ENCODE data around the gene LAG3. TPM values are rescaled to one million over a fixed set of nuclear protein-coding genes. Genes with fewer than 3 reads are reported as not detected.

The LAG3 gene
- total RNA-seq, 1 experiment from 2014 or later = not detected

DNA sequence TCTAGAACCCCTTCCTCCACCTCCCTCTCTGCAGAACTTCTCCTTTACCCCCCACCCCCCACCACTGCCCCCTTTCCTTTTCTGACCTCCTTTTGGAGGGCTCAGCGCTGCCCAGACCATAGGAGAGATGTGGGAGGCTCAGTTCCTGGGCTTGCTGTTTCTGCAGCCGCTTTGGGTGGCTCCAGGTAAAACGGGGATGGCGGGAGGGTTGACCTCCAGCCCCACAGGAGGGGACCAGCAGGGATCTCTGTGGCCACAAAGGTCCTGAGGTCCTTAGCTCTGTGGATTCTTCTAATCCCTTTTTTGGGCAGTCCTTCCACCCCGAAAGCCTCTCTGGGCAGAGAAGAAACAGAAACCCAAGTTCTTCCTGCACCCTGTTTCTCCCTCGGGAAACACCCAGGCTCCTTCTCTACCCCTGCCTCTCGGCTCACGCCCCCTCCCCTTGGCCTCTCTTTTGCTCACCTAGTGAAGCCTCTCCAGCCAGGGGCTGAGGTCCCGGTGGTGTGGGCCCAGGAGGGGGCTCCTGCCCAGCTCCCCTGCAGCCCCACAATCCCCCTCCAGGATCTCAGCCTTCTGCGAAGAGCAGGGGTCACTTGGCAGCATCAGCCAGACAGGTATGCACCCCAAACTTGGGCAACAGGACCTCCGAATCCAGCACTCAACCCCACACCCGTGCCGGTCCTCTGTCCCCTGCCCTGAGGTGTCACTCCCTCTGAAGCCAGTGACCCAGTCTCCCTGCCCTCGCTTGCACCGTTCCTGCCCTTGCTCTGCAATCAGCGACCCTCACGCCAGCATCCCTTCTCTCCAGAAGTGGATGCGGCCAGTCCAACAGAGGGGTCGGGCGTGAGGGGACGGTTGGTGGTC is 638 bp downstream of the LAG3 start:
- DNase-seq (ENCODE audit: low read depth) = no peak

DNA sequence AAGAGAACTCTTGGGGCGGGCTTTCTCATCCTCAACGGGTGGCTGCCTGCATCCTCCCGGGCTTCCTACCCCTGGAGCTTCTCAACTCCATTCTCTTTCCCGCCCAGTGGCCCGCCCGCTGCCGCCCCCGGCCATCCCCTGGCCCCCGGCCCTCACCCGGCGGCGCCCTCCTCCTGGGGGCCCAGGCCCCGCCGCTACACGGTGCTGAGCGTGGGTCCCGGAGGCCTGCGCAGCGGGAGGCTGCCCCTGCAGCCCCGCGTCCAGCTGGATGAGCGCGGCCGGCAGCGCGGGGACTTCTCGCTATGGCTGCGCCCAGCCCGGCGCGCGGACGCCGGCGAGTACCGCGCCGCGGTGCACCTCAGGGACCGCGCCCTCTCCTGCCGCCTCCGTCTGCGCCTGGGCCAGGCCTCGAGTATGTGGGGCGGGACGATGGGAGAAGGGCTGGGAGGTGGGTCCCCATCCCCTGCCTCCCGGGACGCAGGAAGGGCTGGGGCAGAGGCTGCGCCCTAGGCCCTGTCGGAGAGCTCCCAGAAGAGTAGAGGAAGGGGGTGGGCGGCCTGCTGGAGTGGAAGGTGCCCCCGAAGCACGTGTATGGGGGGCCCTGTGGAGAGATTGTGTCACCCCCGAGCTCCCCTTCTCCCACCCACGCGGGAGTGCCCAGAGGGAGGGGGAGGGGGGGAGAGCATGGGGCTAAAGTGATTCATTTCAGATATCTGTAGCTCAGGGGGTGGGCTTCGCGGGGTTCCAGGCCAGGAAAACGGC is 1.5 kb downstream of the LAG3 start:
- DNase-seq (ENCODE audit: low read depth) = no peak

DNA sequence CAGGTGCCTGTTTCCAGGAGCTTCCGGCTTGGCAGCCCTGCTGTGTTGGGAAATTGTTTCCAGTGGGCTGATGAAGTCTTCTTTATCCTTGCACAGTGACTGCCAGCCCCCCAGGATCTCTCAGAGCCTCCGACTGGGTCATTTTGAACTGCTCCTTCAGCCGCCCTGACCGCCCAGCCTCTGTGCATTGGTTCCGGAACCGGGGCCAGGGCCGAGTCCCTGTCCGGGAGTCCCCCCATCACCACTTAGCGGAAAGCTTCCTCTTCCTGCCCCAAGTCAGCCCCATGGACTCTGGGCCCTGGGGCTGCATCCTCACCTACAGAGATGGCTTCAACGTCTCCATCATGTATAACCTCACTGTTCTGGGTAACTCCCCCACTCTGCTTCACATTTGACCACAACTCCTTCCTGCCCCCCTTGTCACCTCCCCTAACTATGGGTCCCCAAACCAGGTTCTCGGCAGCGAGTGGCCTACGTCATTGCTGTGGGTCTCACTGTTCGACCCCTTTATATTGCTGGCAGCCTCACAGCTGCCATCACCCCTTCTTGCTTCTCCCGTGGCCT is 2.3 kb downstream of the LAG3 start:
- no peak for DNase-seq (ENCODE audit: low read depth)

DNA sequence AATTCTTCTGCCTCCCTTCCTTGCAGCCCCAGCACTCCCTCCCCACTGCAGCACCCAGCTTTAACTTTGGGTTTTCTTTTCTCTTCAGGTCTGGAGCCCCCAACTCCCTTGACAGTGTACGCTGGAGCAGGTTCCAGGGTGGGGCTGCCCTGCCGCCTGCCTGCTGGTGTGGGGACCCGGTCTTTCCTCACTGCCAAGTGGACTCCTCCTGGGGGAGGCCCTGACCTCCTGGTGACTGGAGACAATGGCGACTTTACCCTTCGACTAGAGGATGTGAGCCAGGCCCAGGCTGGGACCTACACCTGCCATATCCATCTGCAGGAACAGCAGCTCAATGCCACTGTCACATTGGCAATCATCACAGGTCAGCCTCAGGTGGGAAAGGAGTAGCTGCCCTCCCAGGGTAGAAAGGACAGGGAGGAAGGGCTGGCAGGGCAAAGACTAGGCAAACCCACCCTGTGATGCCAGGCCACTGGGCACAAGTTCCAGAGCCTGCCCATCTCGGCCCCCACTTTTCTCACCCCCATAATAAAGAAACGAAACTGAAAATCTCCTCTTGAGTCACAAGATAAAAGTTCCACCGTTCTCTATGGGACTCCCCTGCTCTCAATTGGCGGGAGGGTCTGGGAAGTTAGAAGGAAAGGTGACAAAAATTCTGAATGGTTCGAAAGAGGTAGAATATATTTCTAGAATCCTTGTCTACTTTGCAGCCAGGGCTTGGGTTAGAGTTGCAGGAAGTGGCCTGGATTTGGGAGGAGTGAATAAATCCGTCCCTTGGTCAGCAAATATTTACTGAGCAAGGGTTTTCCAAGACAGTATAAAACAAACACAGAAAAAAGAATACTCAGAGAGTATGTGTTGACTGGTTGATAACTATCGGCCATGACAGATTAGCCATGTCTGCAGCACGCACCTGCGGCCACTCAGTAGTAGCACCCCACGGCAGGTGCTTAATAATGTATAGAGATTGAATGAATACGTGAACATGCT is 3.2 kb downstream of the LAG3 start:
- DNase-seq (ENCODE audit: low read depth) = no peak

DNA sequence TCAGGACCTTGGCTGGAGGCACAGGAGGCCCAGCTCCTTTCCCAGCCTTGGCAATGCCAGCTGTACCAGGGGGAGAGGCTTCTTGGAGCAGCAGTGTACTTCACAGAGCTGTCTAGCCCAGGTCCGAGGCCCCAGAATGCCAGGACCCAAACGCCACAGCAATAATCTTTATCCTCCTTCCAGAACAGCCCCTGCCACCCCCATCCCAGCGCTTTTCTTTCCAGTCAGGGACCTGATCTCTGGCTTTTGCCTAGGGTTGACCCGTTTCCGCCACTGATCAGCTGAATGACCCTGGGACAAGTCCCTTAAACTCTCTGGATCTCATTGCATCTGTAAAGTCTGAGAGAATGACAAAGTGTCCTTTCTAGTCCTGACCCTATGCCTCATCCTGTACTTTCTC is 5.1 kb downstream of the LAG3 start:
- no peak for DNase-seq (ENCODE audit: low read depth)

DNA sequence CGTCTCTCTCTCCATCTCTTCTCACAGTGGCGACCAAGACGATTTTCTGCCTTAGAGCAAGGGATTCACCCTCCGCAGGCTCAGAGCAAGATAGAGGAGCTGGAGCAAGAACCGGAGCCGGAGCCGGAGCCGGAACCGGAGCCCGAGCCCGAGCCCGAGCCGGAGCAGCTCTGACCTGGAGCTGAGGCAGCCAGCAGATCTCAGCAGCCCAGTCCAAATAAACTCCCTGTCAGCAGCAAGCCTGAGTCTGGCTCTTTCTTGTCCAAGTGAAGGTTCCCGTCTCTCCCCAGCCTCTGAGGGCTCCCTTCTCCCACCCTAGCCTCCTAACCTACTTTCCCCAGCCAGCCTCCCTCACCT is 5.9 kb downstream of the LAG3 start:
- no peak for DNase-seq (ENCODE audit: low read depth)

DNA sequence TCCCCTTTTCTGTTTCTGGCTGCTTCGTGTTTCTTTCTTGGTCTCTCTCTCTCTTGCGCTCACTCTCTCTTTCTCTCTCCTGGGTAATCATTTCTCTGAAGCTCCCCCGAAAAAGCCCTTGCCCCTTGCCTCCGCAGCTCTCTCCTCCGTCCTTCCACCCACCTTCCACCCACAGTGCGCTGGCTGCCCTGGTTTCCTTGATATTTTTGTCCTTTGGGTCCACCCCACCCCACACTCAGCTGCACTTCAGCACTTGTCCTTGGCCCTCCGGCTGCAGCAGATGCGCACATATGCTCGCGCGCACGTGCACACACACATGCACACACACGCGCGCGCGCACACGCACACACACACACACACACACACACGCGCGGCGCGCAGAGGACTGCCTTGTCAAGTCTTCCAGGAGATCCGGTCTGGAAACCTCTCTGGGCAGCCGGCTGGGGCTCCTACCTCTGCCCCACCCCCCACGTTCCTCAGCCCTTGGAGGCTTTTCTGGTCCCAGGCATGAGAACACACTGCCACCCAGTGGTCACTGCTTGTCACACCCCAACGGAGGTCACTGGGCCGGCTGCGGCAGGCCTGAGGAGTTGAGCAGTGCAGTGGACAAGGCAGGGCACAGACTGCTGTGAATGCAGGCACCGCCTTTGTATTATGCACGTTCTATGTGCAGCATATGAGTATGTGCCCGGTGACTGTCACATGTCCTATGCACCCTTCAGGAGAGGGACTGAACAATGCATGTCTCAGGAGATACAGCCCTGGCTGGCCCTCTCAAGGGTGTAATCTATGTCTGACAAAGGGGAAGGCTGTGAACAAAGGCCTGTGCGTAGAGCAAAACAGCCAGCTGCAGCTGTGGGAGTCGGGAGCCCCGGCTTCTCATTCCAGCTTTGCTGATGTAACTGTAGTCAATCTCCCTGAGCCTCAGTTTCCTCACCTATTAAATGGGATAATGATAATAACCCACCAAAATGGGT is 6.5 kb downstream of the LAG3 start:
- DNase-seq (ENCODE audit: low read depth) = peak; percentile 90

DNA sequence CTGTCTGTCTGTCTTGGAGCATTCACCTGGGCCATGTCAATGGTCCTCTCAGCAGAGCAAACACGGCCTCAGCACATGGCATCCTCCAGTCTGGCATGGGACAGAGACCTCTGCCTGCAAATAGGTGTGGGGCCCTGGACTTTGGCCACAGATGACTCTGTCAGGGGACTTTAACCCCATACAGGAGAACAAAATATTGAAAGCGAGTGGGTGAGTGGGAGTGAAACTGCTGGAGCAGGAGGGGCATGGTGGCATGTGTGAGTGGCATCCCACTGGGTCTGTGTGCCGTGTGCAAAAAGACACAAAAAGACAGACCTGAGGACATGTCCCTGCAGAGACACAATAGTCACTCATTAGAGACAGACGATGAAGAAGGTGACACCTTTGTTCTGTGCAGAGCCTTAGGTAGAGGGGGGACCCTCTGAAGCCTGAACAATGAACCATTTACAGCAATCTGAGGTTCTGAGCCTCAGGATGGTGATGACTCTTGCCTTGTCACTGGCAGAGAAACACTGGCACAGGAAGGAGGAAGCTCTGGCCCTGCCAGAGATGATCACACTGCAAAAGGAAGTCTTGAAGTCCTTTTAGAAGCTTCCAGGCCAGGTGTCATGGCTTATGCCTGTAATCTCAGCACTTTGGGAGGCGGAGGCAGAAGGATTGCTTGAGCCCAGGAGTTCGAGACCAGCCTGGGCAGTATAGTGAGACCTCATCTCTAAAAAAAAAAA is 7.5 kb downstream of the LAG3 start:
- no peak for DNase-seq (ENCODE audit: low read depth)

DNA sequence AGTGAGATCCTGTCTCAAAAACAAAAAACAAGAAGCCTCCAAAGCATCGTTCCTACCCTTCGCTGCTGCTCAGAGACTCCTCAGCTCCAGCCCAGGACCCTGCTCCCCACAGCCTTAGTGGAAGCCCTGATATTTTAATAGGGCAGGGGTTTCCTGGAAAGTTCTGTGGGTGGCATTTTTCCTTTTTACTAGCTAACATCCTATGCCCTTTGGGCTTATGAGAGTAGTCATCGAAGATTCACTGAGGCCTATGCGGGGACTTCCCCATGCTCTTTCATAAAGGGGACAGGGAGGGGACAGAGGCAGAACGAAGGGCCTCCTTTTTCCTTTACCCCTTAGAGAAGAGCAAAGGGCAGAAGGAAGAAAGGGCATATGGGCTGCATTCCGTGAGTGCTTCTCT is 8.3 kb downstream of the LAG3 start:
- no peak for DNase-seq (ENCODE audit: low read depth)

DNA sequence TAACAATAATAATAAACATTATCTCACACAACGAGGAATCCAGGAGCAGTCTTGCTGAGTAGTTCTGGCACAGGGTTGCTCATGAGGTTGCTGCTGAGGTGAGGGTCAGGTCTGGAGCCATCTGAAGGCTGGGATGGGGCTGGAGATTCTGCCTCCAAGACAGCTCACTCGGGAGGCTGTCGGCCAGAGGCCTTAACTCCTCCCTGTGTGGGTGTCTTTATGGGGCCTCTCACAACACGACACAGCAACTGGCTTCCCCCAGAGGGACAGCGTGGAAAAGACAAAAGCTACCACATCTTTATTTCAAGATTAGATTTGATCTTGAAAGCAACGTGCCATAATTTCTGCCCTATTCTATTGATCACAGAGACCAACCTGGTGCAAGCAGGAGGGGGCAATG is 9.8 kb downstream of the LAG3 start:
- no peak for DNase-seq (ENCODE audit: low read depth)

DNA sequence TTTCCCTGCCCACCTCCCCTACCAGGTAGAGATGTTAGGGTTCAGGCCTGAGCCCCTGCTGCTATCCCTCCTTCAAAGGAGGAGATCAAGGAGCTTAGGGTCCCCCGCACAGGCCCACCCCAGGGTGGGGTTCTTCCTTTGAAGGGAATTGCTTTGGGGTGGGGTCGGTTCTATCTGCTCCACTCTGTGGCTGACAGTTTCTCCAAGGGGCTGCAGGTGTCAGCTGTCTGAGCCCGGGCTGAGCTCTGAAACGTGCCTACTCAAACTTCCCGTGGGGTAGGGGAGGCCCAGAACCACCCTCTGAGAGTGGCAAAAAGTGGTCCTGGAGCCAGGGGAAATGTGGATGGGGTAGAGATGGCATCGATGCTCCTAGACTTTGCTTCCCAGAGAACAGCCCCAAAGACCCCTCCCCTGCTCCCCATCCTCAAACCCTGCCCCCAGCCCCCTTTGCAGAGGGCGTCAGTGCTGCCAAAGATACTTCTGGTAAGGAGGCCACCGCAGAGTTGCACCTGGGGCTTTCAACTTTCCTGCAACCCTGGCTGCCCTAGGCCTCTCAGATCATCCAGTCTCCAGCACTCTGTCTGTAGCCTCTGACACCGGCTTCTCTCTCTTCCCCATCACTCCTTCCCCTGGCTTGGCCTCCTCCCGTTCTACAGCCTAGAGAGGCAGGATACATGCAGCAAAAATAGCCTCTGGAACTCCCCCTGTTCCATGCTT is 10.7 kb downstream of the LAG3 start:
- no peak for DNase-seq (ENCODE audit: low read depth)

DNA sequence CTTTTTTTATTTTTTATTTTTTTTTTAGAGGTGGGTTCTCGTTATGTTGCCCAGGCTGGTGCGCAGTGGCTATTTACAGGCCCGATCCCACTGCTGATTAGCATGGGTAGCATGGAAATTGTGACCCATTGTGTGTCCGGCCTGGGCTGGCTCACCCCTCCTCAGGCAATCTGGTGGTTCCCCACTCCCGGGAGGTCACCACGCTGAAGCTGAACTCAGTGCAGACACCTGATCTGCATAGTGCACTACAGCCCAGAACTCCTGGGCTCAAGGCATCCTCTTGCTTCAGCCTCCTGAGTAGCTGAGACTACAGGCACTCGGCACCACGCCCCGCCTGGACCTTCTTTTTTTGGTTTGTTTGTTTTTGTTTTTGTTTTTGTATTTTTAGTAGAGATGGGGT is 11.5 kb downstream of the LAG3 start:
- DNase-seq (ENCODE audit: low read depth) = no peak

DNA sequence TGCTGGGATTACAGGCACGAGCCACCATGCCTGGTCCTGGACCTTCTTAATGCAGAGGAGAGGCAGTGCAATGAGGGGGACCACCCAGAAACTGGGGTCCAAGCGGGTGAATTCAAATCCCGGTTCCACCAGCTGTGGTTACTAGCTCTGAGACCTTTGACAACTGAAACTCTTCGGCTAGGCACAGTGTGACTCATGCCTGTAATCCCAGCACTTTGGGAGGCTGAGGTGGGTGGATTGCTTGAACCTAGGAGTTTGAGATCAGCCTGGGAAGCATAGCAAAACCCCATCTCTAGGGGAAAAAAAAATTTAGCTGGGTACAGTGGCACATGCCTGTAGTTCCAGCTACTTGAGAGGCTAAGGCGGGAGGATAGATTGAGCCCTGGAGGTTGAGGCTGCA is 12.0 kb downstream of the LAG3 start:
- no peak for DNase-seq (ENCODE audit: low read depth)

DNA sequence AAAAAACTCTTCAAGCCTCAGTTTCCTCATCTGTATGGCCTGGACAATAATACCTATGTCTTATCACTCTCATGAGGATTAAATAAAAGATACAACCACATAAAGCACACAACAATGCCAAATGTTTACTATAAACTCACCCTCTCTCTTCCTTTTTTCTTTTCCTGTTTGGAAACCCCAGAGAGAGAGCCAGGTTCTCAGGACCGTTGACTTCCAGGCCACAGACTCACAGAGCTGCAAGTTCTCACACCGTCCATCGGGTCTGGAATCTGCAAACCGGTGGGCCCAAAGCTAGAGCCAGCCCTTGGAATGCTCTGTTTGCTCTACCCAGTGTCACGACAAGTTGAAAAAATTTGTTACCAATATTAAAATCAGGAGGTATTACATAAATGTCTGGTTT is 12.4 kb downstream of the LAG3 start:
- DNase-seq (ENCODE audit: low read depth) = no peak

DNA sequence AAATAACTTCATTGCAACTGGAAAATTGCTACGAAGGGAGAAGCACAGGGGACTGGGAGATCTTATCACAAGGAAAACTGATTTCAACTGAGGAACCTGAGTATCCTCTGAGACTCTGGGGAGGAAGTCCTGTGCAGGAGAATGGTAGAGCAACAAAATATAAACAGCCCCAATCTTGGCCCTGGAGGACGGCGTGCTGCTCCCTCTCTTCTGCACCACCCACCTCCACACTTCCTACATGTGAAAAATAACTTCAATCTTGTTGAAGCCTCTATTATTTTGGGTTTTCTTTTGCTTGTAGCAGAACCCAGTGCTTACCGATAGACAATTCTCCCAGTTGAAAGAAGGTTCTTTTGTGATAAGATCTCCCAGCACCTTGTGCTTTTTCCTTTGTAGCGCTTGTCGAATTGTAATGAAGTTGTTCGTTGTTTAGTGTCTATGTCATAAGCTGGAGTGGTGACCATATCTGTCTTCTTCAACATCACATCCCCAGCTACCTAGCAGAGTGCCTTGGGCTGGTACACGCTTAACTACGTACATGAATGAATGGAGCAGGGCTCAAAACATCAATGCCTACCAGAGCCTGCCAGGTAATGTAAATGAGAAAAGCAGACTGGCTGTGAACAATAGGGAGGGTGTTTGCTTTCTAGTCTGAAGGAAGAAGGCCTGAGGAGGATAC is 14.2 kb downstream of the LAG3 start:
- no peak for DNase-seq (ENCODE audit: low read depth)

DNA sequence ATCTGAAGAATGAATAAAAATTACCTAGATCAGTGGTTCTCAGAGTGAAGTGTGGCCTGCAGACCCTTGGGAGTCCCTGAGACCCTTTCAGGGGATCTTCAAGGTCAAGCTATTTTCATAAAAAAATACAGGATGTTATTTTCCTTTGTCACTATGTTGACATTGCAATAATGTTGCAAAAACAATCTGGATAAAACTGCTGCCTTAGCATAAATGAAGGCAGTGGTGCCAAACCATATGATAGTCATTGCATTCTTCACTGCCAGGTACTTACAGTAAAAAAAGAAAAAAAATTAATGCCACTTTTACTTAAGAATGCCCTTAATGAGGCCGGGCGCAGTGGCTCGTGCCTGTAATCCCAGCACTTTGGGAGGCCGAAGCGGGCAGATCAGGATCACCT is 15.0 kb downstream of the LAG3 start:
- DNase-seq (ENCODE audit: low read depth) = no peak

DNA sequence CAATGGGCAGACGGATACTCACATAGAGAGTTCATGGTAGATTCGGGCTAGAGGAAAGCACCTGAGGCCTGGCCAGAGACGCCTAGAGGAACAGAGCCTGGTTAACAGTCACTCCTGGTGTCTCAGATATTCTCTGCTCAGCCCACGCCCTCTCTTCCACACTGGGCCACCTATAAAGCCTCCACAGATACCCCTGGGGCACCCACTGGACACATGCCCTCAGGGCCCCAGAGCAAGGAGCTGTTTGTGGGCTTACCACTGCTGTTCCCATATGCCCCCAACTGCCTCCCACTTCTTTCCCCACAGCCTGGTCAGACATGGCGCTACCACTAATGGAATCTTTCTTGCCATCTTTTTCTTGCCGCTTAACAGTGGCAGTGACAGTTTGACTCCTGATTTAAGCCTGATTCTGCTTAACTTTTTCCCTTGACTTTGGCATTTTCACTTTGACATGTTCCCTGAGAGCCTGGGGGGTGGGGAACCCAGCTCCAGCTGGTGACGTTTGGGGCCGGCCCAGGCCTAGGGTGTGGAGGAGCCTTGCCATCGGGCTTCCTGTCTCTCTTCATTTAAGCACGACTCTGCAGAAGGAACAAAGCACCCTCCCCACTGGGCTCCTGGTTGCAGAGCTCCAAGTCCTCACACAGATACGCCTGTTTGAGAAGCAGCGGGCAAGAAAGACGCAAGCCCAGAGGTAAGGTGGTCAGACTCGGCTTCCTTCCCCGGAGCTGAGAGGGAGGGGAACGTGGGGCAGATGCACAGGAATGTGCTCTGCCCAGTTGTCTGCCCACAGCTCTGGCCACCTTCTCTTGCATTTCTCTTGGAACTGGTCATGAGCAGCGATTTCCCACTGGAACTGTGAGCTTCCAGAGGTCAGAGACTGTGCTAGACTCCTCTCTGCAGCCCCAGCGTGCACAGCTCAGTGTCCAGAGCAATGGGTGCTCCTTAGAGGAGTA is 16.9 kb downstream of the LAG3 start, which contains the start of gene CD4:
TSS of gene CD4 (plus strand) at position 557 of the 953 bp plus-strand sequence. CDS start 10,611 bp downstream, outside the sequence.
- no peak for DNase-seq (ENCODE audit: low read depth)
